ENCODE data around the gene C6orf62.

GRCh38 chr6:24761851-24762250 lies 42.9 kb upstream of the C6orf62 start:
- TF ChIP-seq CTCF (conservative IDR thresholded peaks at IDR 0.05; ENCODE audit: low read length) (no peak), EZH2phosphoT487 (IDR thresholded peaks at IDR 0.05; ENCODE audit: borderline replicate concordance, low read depth, low read length) (no peak)
